HEK293 (cell line): Measurements from ENCODE around the gene EMD.

Experiments
- HOXA7 ChIP-seq: sonication (generic); formaldehyde crosslinking; IDR thresholded peaks from 2 replicates; pipeline ENCODE4 v1.8.1; 2022; ENCODE audit warnings: missing genetic modification reagents, borderline replicate concordance
- PRDM4 ChIP-seq: fragments of 450-650 bp; formaldehyde crosslinking; IDR thresholded peaks from 2 replicates; pipeline ENCODE4 v1.5.1; 2017; ENCODE audit warnings: missing biosample characterization, missing genetic modification characterization
- ZBTB20 ChIP-seq: fragments of 450-650 bp; formaldehyde crosslinking; IDR thresholded peaks from 2 replicates; pipeline ENCODE4 v1.5.1; 2016; ENCODE audit warnings: missing biosample characterization, missing genetic modification characterization
- ZNF121 ChIP-seq: fragments of 450-650 bp; formaldehyde crosslinking; IDR thresholded peaks from 2 replicates; pipeline ENCODE4 v1.5.1; 2016; ENCODE audit warnings: missing biosample characterization, missing genetic modification characterization
- ZNF324 ChIP-seq: fragments of 450-650 bp; formaldehyde crosslinking; IDR thresholded peaks from 2 replicates; pipeline ENCODE4 v1.5.1; 2016; ENCODE audit warnings: missing biosample characterization, missing genetic modification characterization
- ZNF416 ChIP-seq: fragments of 450-650 bp; formaldehyde crosslinking; IDR thresholded peaks from 2 replicates; pipeline ENCODE4 v1.5.1; 2016; ENCODE audit warnings: missing biosample characterization, missing genetic modification characterization
- ZSCAN23 ChIP-seq: fragments of 450-650 bp; formaldehyde crosslinking; IDR thresholded peaks from 2 replicates; pipeline ENCODE4 v1.5.1; 2016; ENCODE audit warnings: missing biosample characterization, missing genetic modification characterization
- TF ChIP-seq, protein P1 (sequence below): fragments of 450-650 bp; formaldehyde crosslinking; IDR thresholded peaks from 2 replicates; pipeline ENCODE4 v1.5.1; 2016; ENCODE audit warnings: missing biosample characterization, missing genetic modification characterization

GRCh38 chrX:154383359-154384283 lies 4.5 kb downstream of the EMD start:
- TF ChIP-seq HOXA7 (CRISPR knock-in tag): no peak
- TF ChIP-seq, protein P1, sequence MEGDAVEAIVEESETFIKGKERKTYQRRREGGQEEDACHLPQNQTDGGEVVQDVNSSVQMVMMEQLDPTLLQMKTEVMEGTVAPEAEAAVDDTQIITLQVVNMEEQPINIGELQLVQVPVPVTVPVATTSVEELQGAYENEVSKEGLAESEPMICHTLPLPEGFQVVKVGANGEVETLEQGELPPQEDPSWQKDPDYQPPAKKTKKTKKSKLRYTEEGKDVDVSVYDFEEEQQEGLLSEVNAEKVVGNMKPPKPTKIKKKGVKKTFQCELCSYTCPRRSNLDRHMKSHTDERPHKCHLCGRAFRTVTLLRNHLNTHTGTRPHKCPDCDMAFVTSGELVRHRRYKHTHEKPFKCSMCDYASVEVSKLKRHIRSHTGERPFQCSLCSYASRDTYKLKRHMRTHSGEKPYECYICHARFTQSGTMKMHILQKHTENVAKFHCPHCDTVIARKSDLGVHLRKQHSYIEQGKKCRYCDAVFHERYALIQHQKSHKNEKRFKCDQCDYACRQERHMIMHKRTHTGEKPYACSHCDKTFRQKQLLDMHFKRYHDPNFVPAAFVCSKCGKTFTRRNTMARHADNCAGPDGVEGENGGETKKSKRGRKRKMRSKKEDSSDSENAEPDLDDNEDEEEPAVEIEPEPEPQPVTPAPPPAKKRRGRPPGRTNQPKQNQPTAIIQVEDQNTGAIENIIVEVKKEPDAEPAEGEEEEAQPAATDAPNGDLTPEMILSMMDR: no peak
- no peak for TF ChIP-seq PRDM4
- TF ChIP-seq ZSCAN23: no peak
- no peak for TF ChIP-seq ZNF121 (tag by site-specific recombination)
- no peak for TF ChIP-seq ZBTB20 (tag by site-specific recombination)
- no peak for TF ChIP-seq ZNF324 (tag by site-specific recombination)
- TF ChIP-seq ZNF416 (tag by site-specific recombination): no peak
